GM12878 (cell line): Measurements from ENCODE around the gene CHAC2. TPM values are rescaled to one million over a fixed set of nuclear protein-coding genes. Genes with fewer than 3 reads are reported as not detected.

ENCODE experiments used
- ATAC-seq: fragments of 200-7000 bp; cut with Tn5 transposase; 3 replicates; pipeline ENCODE4 v1.9.1; 2020; ENCODE audit warnings: mild to moderate bottlenecking, moderate library complexity
- BruUV-seq: library from RNA; stranded (reverse); fragments of 400-500 nt; replicated peaks from 2 replicates; lab custom pipeline; 2021; lab: Mats Ljungman, UMichigan
- CTCF ChIA-PET: fragments of 300-600 bp; sonication (Branson Sonifier 250); formaldehyde crosslinking; extraction: SDS; loops from one replicate; lab custom pipeline; 2021; ENCODE audit warnings: inconsistent platforms; lab: Yijun Ruan, JAX
- POLR2A ChIA-PET: fragments of 350-600 bp; formaldehyde crosslinking; extraction: SDS; loops from one replicate; lab custom pipeline; 2021; ENCODE audit warnings: inconsistent platforms; lab: Charles Lee
- RAD21 ChIA-PET: fragments of 300-600 bp; sonication (Branson Sonifier 250); formaldehyde crosslinking; loops from one replicate; lab custom pipeline; 2023; ENCODE audit warnings: antibody characterized with exemption; ENCODE audit not compliant: unreplicated experiment; lab: Charles Lee
- SMC1A ChIA-PET: fragments of 300-600 bp; sonication (Branson Sonifier 250); formaldehyde crosslinking; loops from one replicate; lab custom pipeline; 2023; ENCODE audit not compliant: unreplicated experiment, uncharacterized antibody; lab: Charles Lee
- DNase-seq: peaks from one replicate; pipeline ENCODE4 v3.0.0-alpha.2; 2011; ENCODE audit warnings: low read depth, low spot score
- FAIRE-seq: peaks from 3 replicates; lab custom pipeline; 2011; peaks lifted over from hg19 to GRCh38; lab: Jason Lieb, UNC
- H2AFZ ChIP-seq: 2 replicates; pipeline ENCODE4 v1.6.0; 2011; ENCODE audit warnings: low read depth, low read length, control low read depth; ENCODE audit not compliant: control insufficient read depth
- H3K27ac ChIP-seq: 2 replicates; pipeline ENCODE4 v1.5.1; 2011; ENCODE audit warnings: control low read depth; ENCODE audit not compliant: control insufficient read depth, insufficient read depth
- H3K27me3 ChIP-seq, 2 experiments: replicated peaks in 1 of 2; 2 replicates each; pipeline versions ENCODE4 v1.6.0 to v1.6.1; 2011; ENCODE audit warnings: low read length in 1 of 2; ENCODE audit not compliant: control insufficient read depth in 2 of 2, insufficient read depth in 2 of 2
- H3K36me3 ChIP-seq, 2 experiments: 2 replicates each; pipeline ENCODE4 v1.5.1; 2011; ENCODE audit warnings: low read length in 1 of 2; ENCODE audit not compliant: control insufficient read depth in 2 of 2, insufficient read depth in 2 of 2
- H3K4me1 ChIP-seq: 2 replicates; pipeline ENCODE4 v1.6.1; 2011; ENCODE audit warnings: mild to moderate bottlenecking, low read length, moderate library complexity, mixed read lengths; ENCODE audit not compliant: control insufficient read depth, insufficient read depth
- H3K4me2 ChIP-seq: 2 replicates; pipeline ENCODE4 v1.6.0; 2011; ENCODE audit warnings: control low read depth; ENCODE audit not compliant: control insufficient read depth, insufficient read depth
- H3K4me3 ChIP-seq: fragments of 200-600 bp; sonication (generic); 2 replicates; pipeline ENCODE4 v1.5.1; 2016
- H3K79me2 ChIP-seq: 2 replicates; pipeline ENCODE4 v1.6.0; 2011; ENCODE audit warnings: low read length; ENCODE audit not compliant: control insufficient read depth, insufficient read depth
- H3K9ac ChIP-seq: 2 replicates; pipeline ENCODE4 v1.8.0; 2011; ENCODE audit warnings: low read length, control low read depth, mixed read lengths; ENCODE audit not compliant: control insufficient read depth, insufficient read depth
- H3K9me3 ChIP-seq: replicated peaks from 3 replicates; pipeline ENCODE4 v1.5.1; 2011; ENCODE audit warnings: mild to moderate bottlenecking, low read length; ENCODE audit not compliant: control insufficient read depth, insufficient read depth
- H4K20me1 ChIP-seq: 2 replicates; pipeline ENCODE4 v1.6.0; 2011; ENCODE audit not compliant: control insufficient read depth, insufficient read depth
- CHD4 ChIP-seq: fragments of 200-600 bp; sonication (generic); IDR thresholded peaks from 2 replicates; pipeline ENCODE4 v1.6.1; 2016; ENCODE audit warnings: mild to moderate bottlenecking
- MTA3 ChIP-seq: IDR thresholded peaks from 2 replicates; pipeline ENCODE4 v1.6.1; 2012; ENCODE audit warnings: low read length, inconsistent platforms, borderline replicate concordance
- SKIL ChIP-seq: fragments of 450-650 bp; IDR thresholded peaks from 2 replicates; pipeline ENCODE4 v1.6.1; 2017; ENCODE audit warnings: mild to moderate bottlenecking, low read depth, inconsistent platforms; ENCODE audit not compliant: poor library complexity, severe bottlenecking
- SRF ChIP-seq, 2 experiments: IDR thresholded peaks; 2 replicates each; pipeline ENCODE4 v1.6.1; 2011; ENCODE audit warnings: low read depth in 2 of 2, low read length in 2 of 2, mild to moderate bottlenecking in 1 of 2, moderate library complexity in 1 of 2
- ZBED1 ChIP-seq: IDR thresholded peaks from 2 replicates; pipeline ENCODE4 v1.6.1; 2016; ENCODE audit warnings: borderline replicate concordance
- ZNF207 ChIP-seq: fragments of 450-650 bp; IDR thresholded peaks from 2 replicates; pipeline ENCODE4 v1.6.1; 2014; ENCODE audit warnings: antibody characterized with exemption, mild to moderate bottlenecking, borderline replicate concordance
- ZNF592 ChIP-seq: fragments of 450-650 bp; IDR thresholded peaks from 2 replicates; pipeline ENCODE4 v1.6.1; 2017; ENCODE audit warnings: mild to moderate bottlenecking, moderate library complexity
- WGBS: methylation state at CpG from one replicate; pipeline ENCODE4 v1.1.6; 2016; ENCODE audit warnings: low lambda C conversion rate; ENCODE audit not compliant: insufficient replicate concordance, insufficient coverage; ENCODE audit errors: missing lambda C conversion rate; 5-methylcytosine and 5-hydroxymethylcytosine counted together
- in situ Hi-C: fragments of 300-500 bp; cut with MboI; formaldehyde crosslinking; loops from 9 replicates; pipeline ENCODE4 v1.14.3; 2018; ENCODE audit warnings: mixed read lengths
- intact Hi-C: fragments of 100-400 bp; cut with micrococcal nuclease; formaldehyde crosslinking; loops from one replicate; pipeline ENCODE4 v1.14.2; 2022; ENCODE audit not compliant: unreplicated experiment
- polyA plus RNA-seq, 11 experiments: library from polyadenylated mRNA; depleted of rRNA in 4 of 11; unstranded in 6 of 11; stranded (reverse) in 5 of 11; fragments of >200 nt; fragmentation: Nextera tagmentation in 4 of 11; fragmentation: Illumina TruSeq in 1 of 11; extraction: Ambion mirVana in 4 of 11; extraction: Trizol in 1 of 11; gene quantifications; 1 replicate in 1 of 11; 2 replicates in 10 of 11; pipeline versions ENCODE4 v1.2.1 to v1.2.3, GENCODE V29; 2011 to 2016; ENCODE audit warnings: inconsistent platforms in 2 of 11, missing spikeins in 2 of 11, low read depth in 1 of 11
- total RNA-seq, 4 experiments: library from RNA; depleted of rRNA in 3 of 4; stranded (reverse); fragments of >200 nt in 3 of 4; fragmentation: Illumina TruSeq in 1 of 4; extraction: Trizol in 1 of 4; gene quantifications; 2 replicates each; pipeline versions ENCODE4 v1.2.1 to v1.2.3, GENCODE V29; 2013 to 2021
- TF ChIP-seq, protein P1 (sequence below): fragments of 450-650 bp; IDR thresholded peaks from 2 replicates; pipeline ENCODE4 v1.6.1; 2017; ENCODE audit warnings: low read depth, mild to moderate bottlenecking, moderate library complexity

The CHAC2 gene
- total and polyA plus RNA-seq, 10 of the 15 experiments (the other 5 are each of a cell fraction or from before 2014, with no cell fraction given), result 11.0 to 67.6 (median 25.0) TPM

- 82% methylated on average over 2 of the region's 2 CpGs for WGBS
- Histone ChIP-seq H2AFZ (no peak overlapping the region), H3K4me2 (no peak overlapping the region), H3K36me3 (peaks cover 0 to 7% of the 10 kb centered on the region in 2 experiments; a peak in 1 of 4 replicates), H3K27ac (no peak overlapping the region), H3K9ac (no peak overlapping the region), H3K27me3 (no peaks in the 10 kb centered on the region), H3K4me1 (no peaks in the 10 kb centered on the region; the same call in 1 of the 2 replicates), H3K9me3 (no peaks in the 10 kb centered on the region), H4K20me1 (no peaks in the 10 kb centered on the region), H3K4me3 (no peak overlapping the region), H3K79me2 (no peaks in the 10 kb centered on the region)
- ChIA-PET POLR2A (no interaction called here), CTCF (interaction anchor here (0.7 to 1.1 kb wide), 2 partner anchors 11 to 26 kb away, joined by 3 read pairs; no protein-coding TSS in a partner anchor), SMC1A (interaction anchor here (1.2 kb wide), 2 partner anchors 16 to 71 kb away, joined by 3 to 4 read pairs; no protein-coding TSS in a partner anchor), RAD21 (no interaction called here)
- ATAC-seq (no peak), FAIRE-seq (no peak), DNase-seq (no peak)
- TF ChIP-seq MTA3 (no peak), SKIL (no peak), ZNF592 (no peak), ZNF207 (no peak), SRF (IDR thresholded peaks at IDR 0.05; ENCODE audit: low read depth in 2 of 2, low read length in 2 of 2) (no peak), ZBED1 (no peak), CHD4 (no peak)
- TF ChIP-seq, protein P1, sequence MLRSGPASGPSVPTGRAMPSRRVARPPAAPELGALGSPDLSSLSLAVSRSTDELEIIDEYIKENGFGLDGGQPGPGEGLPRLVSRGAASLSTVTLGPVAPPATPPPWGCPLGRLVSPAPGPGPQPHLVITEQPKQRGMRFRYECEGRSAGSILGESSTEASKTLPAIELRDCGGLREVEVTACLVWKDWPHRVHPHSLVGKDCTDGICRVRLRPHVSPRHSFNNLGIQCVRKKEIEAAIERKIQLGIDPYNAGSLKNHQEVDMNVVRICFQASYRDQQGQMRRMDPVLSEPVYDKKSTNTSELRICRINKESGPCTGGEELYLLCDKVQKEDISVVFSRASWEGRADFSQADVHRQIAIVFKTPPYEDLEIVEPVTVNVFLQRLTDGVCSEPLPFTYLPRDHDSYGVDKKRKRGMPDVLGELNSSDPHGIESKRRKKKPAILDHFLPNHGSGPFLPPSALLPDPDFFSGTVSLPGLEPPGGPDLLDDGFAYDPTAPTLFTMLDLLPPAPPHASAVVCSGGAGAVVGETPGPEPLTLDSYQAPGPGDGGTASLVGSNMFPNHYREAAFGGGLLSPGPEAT, result no peak
- in situ Hi-C loops (no loop called here), intact Hi-C loops (loop anchor here (5.0 kb wide), 1 partner anchor 322 kb away; no protein-coding TSS in a partner anchor)
- no TSS peak for BruUV-seq
Measured at GRCh38 chr2:53744395-53745065, 23.1 kb upstream of the CHAC2 start.
